Loucy (cell line): Measurements from ENCODE around the gene MAML3.

Experiments
- H2AFZ ChIP-seq: fragments of 200-600 bp; sonication (generic); 2 replicates; pipeline ENCODE4 v1.6.0; 2016; ENCODE audit warnings: antibody characterized with exemption, mild to moderate bottlenecking, low read length, moderate library complexity
- H3F3A ChIP-seq: fragments of 200-600 bp; 2 replicates; pipeline ENCODE4 v1.6.0; 2016; ENCODE audit warnings: antibody characterized with exemption, low read depth, mild to moderate bottlenecking
- H3K27me3 ChIP-seq: fragments of 200-600 bp; sonication (generic); 2 replicates; pipeline ENCODE4 v1.6.1; 2014; ENCODE audit warnings: low read length, mild to moderate bottlenecking; ENCODE audit not compliant: insufficient read depth, poor library complexity, severe bottlenecking
- H3K36me3 ChIP-seq: fragments of 200-600 bp; sonication (generic); 2 replicates; pipeline ENCODE4 v1.6.1; 2016; ENCODE audit warnings: low read length; ENCODE audit not compliant: insufficient read depth
- H3K4me1 ChIP-seq: fragments of 200-600 bp; sonication (generic); 2 replicates; pipeline ENCODE4 v1.5.1; 2014; ENCODE audit warnings: low read length, mild to moderate bottlenecking; ENCODE audit not compliant: insufficient read depth, poor library complexity, severe bottlenecking
- H3K4me2 ChIP-seq: fragments of 200-600 bp; sonication (generic); 2 replicates; pipeline ENCODE4 v1.6.0; 2014; ENCODE audit warnings: antibody characterized with exemption, low read length, low read depth, mild to moderate bottlenecking; ENCODE audit not compliant: poor library complexity, severe bottlenecking
- H3K4me3 ChIP-seq: fragments of 200-600 bp; sonication (generic); 2 replicates; pipeline ENCODE4 v1.5.1; 2014; ENCODE audit warnings: low read length, mild to moderate bottlenecking, mixed read lengths; ENCODE audit not compliant: poor library complexity, severe bottlenecking
- H3K79me2 ChIP-seq: fragments of 200-600 bp; sonication (generic); 2 replicates; pipeline ENCODE4 v1.6.1; 2014; ENCODE audit warnings: low read length; ENCODE audit not compliant: insufficient read depth
- H3K9ac ChIP-seq: fragments of 200-600 bp; sonication (generic); 2 replicates; pipeline ENCODE4 v1.6.0; 2014; ENCODE audit warnings: mild to moderate bottlenecking, low read depth, low read length, moderate library complexity; ENCODE audit not compliant: poor library complexity, severe bottlenecking
- H3K9me2 ChIP-seq: fragments of 200-600 bp; sonication (generic); replicated peaks from 2 replicates; pipeline ENCODE4 v1.6.1; 2016; ENCODE audit warnings: low read depth, low read length, mixed read lengths
- H3K9me3 ChIP-seq: fragments of 200-600 bp; sonication (generic); 2 replicates; pipeline ENCODE4 v1.6.1; 2014; ENCODE audit warnings: mild to moderate bottlenecking, antibody characterized with exemption, low read length, low read depth; ENCODE audit not compliant: insufficient read depth
- H4K20me1 ChIP-seq: fragments of 200-600 bp; sonication (generic); 2 replicates; pipeline ENCODE4 v1.6.0; 2014; ENCODE audit warnings: antibody characterized with exemption, low read length, mild to moderate bottlenecking; ENCODE audit not compliant: insufficient read depth, poor library complexity, severe bottlenecking
- CTCF ChIP-seq: fragments of 200-600 bp; sonication (generic); conservative IDR thresholded peaks from 2 replicates; pipeline ENCODE4 v1.5.1; 2014; ENCODE audit warnings: mild to moderate bottlenecking, antibody characterized with exemption, low read length
- EZH2phosphoT487 ChIP-seq: fragments of 200-600 bp; IDR thresholded peaks from 2 replicates; pipeline ENCODE4 v1.6.1; 2018; ENCODE audit warnings: antibody characterized with exemption, mild to moderate bottlenecking, moderate library complexity, borderline replicate concordance

MAML3 gene

GRCh38 chr4:139915037-139915436, 238.9 kb downstream of the MAML3 start:
- no peaks in the 10 kb centered on the region for H3K9me3 ChIP-seq

GRCh38 chr4:139913995-139914598, 239.9 kb downstream of the MAML3 start:
- H4K20me1 ChIP-seq = no peaks in the 10 kb centered on the region
- peaks cover 15% of the 10 kb centered on the region; the same call in 1 of the 2 replicates for H3K79me2 ChIP-seq
- no peak overlapping the region for H2AFZ ChIP-seq
- H3F3A ChIP-seq = no peaks in the 10 kb centered on the region
- no peak overlapping the region for H3K4me3 ChIP-seq
- H3K4me2 ChIP-seq = no peak overlapping the region
- TF ChIP-seq CTCF = no peak
- no peak for TF ChIP-seq EZH2phosphoT487
- no peak overlapping the region for H3K9ac ChIP-seq
- H3K36me3 ChIP-seq = no peaks in the 10 kb centered on the region
- H3K27me3 ChIP-seq = no peaks in the 10 kb centered on the region
- peaks cover 39% of the 10 kb centered on the region for H3K4me1 ChIP-seq
- H3K9me3 ChIP-seq = no peaks in the 10 kb centered on the region
- no peaks in the 10 kb centered on the region for H3K9me2 ChIP-seq

More at GRCh38 chr4:139915037-139915436, 238.9 kb downstream of the MAML3 start:
- Histone ChIP-seq H2AFZ (no peak overlapping the region), H4K20me1 (no peaks in the 10 kb centered on the region), H3K4me3 (no peak overlapping the region), H3K9ac (no peak overlapping the region), H3K4me1 (peaks cover 42% of the 10 kb centered on the region), H3F3A (no peaks in the 10 kb centered on the region), H3K27me3 (no peaks in the 10 kb centered on the region), H3K36me3 (no peaks in the 10 kb centered on the region), H3K9me2 (no peaks in the 10 kb centered on the region), H3K79me2 (peaks cover 17% of the 10 kb centered on the region; the same call in 1 of the 2 replicates), H3K4me2 (peak overlapping the region; percentile 15)
- TF ChIP-seq CTCF (no peak), EZH2phosphoT487 (no peak)

DNA sequence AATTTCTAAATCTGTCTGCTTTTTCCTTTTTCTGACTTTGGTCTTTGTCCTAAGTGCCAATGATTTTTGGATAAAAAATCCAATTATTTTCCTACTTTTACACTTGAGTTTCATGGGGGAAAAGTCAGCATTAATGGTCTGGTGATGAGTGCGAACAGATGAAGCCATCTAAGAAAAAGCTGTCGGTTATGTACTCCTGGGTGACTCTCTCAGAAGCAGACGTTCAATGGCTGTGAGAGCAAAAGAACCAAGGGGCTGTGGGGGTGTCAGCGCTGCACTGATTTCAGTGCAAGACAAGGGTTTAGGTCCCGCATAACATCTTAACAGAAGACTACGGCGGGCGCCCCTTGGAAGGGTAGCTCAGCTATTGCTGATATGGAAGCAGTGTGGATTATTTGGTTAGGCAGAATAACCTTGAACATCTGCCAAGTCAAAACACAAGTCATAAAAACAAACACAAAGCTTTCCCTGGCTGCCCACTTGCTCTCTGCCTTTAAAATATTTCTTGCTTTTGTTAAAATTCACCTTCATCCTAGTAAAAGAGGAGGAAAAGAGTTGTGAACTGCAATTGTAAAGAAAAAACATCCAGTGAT, 240.5 kb downstream of the MAML3 start:
- H3K36me3 ChIP-seq = no peaks in the 10 kb centered on the region
- H3K27me3 ChIP-seq = no peaks in the 10 kb centered on the region
- H3K4me2 ChIP-seq = no peak overlapping the region
- no peaks in the 10 kb centered on the region for H3F3A ChIP-seq
- H3K4me1 ChIP-seq = peaks cover 44% of the 10 kb centered on the region
- no peak overlapping the region for H2AFZ ChIP-seq
- no peak overlapping the region for H3K4me3 ChIP-seq
- H3K9me2 ChIP-seq = no peaks in the 10 kb centered on the region
- TF ChIP-seq EZH2phosphoT487 = no peak
- TF ChIP-seq CTCF = no peak
- no peaks in the 10 kb centered on the region for H3K9me3 ChIP-seq
- no peak overlapping the region for H3K9ac ChIP-seq
- no peaks in the 10 kb centered on the region for H4K20me1 ChIP-seq
- H3K79me2 ChIP-seq = peaks cover 15% of the 10 kb centered on the region; the same call in 1 of the 2 replicates
